GM12865 (cell line): ENCODE data around the gene AP2A1.

ENCODE experiments used
- DNase-seq: peaks from one replicate; pipeline ENCODE4 v3.0.0; 2010; ENCODE audit warnings: low read depth
- H3K4me3 ChIP-seq: 2 replicates; pipeline ENCODE4 v1.5.1; 2011; ENCODE audit warnings: mild to moderate bottlenecking, low read depth, low read length, control low read depth
- TF ChIP-seq, protein P1 (sequence below): IDR thresholded peaks from 2 replicates; pipeline ENCODE4 v1.5.1; 2011; ENCODE audit warnings: low read length, control low read depth, low read depth, inconsistent platforms; ENCODE audit not compliant: insufficient read depth; ENCODE audit errors: missing control alignments

AP2A1 gene

DNA sequence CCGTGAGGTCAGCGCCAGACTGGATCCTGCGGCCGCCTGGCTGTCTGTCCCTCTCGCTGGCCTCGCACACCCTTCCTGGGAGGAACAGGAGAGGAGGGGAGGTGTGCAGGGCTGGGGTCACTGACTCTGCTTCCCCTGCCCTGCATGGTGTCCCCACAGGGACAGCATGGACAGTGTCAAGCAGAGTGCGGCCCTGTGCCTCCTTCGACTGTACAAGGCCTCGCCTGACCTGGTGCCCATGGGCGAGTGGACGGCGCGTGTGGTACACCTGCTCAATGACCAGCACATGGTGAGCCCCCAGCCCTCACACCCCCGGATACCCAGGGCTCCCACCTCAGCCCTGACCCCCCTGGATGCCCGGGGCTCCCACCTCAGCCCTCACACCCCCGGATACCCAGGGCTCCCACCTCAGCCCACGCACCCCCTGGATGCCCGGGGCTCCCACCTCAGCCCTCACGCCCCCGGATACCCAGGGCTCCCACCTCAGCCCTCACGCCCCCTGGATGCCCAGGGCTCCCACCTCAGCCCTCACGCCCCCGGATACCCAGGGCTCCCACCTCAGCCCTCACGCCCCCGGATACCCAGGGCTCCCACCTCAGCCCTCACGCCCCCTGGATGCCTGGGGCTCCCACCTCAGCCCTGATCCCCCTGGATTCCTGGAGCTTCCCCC lies 25.1 kb downstream of the AP2A1 start:
- TF ChIP-seq, protein P1, sequence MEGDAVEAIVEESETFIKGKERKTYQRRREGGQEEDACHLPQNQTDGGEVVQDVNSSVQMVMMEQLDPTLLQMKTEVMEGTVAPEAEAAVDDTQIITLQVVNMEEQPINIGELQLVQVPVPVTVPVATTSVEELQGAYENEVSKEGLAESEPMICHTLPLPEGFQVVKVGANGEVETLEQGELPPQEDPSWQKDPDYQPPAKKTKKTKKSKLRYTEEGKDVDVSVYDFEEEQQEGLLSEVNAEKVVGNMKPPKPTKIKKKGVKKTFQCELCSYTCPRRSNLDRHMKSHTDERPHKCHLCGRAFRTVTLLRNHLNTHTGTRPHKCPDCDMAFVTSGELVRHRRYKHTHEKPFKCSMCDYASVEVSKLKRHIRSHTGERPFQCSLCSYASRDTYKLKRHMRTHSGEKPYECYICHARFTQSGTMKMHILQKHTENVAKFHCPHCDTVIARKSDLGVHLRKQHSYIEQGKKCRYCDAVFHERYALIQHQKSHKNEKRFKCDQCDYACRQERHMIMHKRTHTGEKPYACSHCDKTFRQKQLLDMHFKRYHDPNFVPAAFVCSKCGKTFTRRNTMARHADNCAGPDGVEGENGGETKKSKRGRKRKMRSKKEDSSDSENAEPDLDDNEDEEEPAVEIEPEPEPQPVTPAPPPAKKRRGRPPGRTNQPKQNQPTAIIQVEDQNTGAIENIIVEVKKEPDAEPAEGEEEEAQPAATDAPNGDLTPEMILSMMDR: no peak
- no peak for DNase-seq
- H3K4me3 ChIP-seq: no peak overlapping the region

DNA sequence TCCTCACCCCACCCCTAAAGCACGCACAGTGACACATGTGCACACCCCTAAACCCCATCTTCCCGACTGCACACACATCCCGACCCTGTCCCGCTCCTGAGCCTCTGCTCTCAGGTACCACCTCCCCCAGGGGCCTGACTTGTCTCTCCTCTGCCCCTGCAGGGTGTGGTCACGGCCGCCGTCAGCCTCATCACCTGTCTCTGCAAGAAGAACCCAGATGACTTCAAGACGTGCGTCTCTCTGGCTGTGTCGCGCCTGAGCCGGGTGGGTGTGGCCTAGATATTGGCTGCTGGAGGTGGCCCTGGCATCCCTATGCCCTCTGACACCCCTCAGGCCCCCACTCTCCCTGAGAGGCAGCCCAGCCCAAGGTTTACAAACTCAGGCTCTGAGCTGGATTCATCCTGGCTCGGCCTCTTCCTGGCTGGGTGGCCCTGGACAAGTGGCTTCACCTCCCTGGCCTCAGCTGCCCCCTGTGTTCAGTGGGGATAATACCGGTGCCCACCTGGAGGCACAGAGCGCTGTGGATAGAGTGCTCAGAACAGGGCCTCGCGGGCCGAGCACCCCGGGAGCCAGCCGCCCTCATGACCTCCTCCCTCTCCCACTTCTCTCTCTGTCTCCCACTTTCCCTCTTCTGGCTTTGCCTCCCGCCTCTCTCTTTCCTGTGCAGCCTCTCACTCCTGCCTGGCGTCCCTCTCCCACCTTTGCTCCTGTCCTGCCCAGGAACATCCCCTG lies 26.2 kb downstream of the AP2A1 start:
- no peak overlapping the region for H3K4me3 ChIP-seq
- DNase-seq: no peak
- TF ChIP-seq, protein P1: no peak

DNA sequence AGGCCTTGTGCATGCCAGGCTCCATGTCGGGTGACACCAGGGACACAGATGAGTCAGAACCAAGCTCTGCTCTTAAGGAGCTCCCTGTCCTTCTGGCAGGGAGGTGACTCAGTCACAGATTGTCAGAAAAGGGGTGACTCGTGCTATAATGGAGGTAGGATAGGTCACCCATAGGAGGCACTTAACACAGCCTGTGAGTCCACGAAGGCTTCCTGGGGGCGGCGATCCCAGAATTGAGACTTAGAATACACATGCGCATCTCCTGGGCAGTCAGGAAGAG lies 26.7 kb downstream of the AP2A1 start:
- no peak for DNase-seq
- TF ChIP-seq, protein P1: no peak

DNA sequence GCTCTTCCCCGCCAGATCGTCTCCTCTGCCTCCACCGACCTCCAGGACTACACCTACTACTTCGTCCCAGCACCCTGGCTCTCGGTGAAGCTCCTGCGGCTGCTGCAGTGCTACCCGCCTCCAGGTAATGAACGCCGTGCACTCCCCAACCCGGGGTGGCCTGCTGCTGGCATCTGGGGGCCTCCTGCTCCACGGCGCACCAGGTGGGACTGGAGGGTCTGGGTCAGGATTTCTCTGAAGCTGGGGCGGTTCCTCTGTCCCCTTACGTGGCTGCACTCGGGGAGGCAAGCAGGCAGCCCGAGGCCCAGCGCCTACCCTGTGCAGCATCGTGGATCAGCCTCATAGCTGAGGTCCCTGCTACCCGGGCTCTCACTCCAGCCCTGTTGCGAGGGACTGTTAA lies 28.8 kb downstream of the AP2A1 start:
- TF ChIP-seq, protein P1: no peak
- no peak overlapping the region for H3K4me3 ChIP-seq
- DNase-seq: no peak

More for the DNA sequence above, 26.7 kb downstream of the AP2A1 start:
- H3K4me3 ChIP-seq: no peak overlapping the region

DNA sequence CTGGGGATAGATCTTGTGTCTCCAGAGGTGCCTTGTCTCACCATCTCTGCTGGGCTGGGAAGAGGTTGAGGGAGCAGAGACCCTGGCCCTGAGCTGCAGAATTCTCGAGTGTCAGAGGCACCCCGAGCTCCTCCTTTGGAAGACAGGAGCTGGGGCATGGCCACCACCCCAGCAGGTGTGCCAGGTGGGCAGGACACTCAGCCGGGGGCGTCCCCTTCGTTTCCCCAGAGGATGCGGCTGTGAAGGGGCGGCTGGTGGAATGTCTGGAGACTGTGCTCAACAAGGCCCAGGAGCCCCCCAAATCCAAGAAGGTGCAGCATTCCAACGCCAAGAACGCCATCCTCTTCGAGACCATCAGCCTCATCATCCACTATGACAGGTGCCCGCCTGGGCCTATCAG lies 31.8 kb downstream of the AP2A1 start:
- no peak for DNase-seq
- TF ChIP-seq, protein P1: no peak
- no peak overlapping the region for H3K4me3 ChIP-seq

DNA sequence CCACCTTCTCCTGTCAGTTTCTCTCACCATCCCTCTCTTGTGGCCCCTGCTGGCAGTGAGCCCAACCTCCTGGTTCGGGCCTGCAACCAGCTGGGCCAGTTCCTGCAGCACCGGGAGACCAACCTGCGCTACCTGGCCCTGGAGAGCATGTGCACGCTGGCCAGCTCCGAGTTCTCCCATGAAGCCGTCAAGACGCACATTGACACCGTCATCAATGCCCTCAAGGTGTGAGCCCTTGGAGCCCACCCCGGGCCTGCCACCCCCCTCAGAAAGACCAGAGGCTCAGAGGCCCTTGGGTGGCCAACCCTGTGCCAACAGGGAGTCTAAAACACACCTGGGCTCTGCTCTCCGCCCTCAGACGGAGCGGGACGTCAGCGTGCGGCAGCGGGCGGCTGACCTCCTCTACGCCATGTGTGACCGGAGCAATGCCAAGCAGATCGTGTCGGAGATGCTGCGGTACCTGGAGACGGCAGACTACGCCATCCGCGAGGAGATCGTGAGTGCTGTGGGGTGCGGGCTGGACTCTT lies 32.5 kb downstream of the AP2A1 start:
- TF ChIP-seq, protein P1: no peak
- H3K4me3 ChIP-seq: no peak overlapping the region
- no peak for DNase-seq
